HEK293 (cell line): ENCODE measurements around the gene HTR2B.

Source experiments
- MEIS1 ChIP-seq: sonication (generic); formaldehyde crosslinking; IDR thresholded peaks from 2 replicates; pipeline ENCODE4 v1.8.1; 2022; ENCODE audit warnings: missing genetic modification reagents, mild to moderate bottlenecking, borderline replicate concordance
- ZNF777 ChIP-seq: fragments of 450-650 bp; formaldehyde crosslinking; IDR thresholded peaks from 2 replicates; pipeline ENCODE4 v1.5.1; 2017; ENCODE audit warnings: missing biosample characterization, missing genetic modification characterization, borderline replicate concordance

GRCh38 chr2:231168460-231169139 is 43.8 kb upstream of the HTR2B start:
- TF ChIP-seq MEIS1 (CRISPR knock-in tag) (no peak), ZNF777 (tag by site-specific recombination) (no peak)
